Hindlimb muscle (tissue), 1 donor: Measurements from ENCODE around the gene ACOXL. TPM values are rescaled to one million over a fixed set of nuclear protein-coding genes. Genes with fewer than 3 reads are reported as not detected.
"Not testable (repeated sequence)": the region's sequence is repeated elsewhere in the genome, so short reads cannot be mapped to it uniquely, and the experiment has no call there.

Source experiments
- DNase-seq: peaks from one replicate; pipeline ENCODE4 v3.0.0-alpha.2; 2013
- polyA plus RNA-seq: library from polyadenylated mRNA; unstranded; fragments of 120-200 nt; gene quantifications from one replicate; pipeline ENCODE4 v1.2.1, GENCODE V29; 2013; ENCODE audit not compliant: insufficient read length

The ACOXL gene
- polyA plus RNA-seq, 1 donor, result 0.32 TPM

DNA sequence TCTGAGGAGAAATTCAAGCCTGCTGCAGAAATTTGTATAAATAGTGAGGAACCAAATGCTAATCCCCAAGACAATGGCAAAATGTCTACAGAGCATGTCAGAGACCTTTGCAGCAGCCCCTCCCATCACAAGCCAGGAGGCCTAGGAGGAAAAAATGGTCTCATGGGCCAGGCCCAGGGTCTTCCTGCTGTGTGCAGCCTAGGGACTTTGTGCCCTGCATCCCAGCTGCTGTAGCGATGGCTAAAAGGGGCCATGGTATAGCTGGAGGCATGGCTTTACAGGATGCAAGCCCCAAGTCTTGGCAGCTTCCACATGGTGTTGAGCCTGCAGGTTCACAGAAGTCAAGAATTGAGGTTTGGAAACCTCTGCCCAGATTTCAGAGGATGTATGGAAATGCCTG, 197.2 kb downstream of the ACOXL start:
- DNase-seq, result no peak

DNA sequence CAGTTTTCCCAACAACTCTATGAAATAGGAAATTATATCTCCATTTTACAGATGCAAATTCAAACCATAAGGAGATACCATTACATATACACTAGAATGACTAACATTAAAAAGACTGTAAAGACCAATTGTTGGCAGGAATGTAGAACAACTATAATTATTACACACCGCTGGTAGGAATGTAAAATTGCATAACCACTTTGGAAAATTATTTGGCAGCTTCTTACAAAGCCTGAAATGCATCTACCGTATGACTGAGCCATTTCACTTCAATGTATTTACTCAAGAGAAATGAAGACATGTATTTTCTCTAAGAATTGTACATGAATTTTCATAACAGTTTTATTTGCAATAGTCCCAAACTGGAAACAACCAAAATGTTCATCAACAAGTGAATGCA, 199.3 kb downstream of the ACOXL start:
- DNase-seq, result peak; percentile 36

DNA sequence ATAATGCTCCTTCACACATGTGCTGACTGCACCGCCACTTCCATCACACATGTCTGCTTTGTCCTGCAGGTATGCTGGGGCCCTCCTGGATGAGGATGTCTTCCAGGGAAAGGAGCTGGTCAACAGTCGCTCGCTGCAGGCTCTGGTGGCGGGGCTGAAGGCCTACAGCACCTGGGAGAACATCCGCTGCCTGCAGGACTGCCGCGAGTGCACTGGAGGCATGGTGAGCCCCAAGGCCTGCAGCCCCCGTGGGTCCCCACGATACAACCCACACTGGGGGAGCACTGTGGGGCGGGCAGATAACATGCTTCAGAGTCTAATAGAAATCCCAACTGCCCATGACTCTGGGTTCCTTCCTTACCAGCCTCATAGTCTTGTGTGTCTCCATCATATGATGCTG, 201.0 kb downstream of the ACOXL start:
- DNase-seq, result no peak

DNA sequence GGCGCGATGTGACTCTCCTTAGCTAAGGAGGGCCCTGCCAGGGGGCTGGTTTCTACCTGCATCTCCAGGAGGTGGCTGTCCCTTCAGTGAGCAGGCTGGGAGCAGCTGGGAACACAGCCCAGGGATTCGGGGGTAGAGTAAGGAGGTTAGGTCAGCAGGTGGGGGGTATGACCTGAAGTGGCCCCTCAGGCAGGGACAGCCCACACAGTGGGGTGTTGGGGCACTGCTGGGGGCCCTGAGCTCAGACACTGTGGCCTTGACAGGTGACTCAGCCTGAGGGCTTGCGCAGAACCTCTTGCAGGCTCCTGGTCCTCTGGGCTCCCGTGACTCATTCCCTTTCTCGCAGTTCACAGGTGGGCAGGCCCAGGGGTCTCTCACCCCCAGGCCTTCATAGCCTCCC, 202.6 kb downstream of the ACOXL start:
- no peak for DNase-seq

DNA sequence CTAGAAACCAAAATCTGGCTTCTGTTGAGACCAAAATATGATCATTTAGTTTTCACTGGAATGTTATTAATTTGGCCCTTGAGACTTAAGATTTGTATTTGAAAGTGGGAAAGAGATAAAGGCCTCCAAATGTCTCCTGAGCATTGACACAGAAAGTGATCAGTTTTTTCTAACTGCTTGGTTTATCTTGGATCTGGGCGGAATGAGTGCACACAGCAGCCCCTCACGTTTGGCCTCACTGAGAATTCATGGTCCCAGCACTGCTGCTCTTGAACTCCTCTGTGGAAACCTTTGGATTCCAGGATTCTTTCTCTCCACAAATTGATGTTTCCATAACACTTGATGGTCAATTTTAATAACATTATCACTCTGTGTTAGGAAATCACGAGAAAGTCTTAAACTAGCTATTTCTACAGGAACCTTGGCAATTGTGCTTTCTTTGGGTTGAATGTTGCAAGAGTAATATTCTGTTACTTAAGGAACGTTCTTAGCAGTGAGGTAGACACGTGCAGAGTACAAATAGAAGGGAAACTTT, 208.1 kb downstream of the ACOXL start:
- no peak for DNase-seq

DNA sequence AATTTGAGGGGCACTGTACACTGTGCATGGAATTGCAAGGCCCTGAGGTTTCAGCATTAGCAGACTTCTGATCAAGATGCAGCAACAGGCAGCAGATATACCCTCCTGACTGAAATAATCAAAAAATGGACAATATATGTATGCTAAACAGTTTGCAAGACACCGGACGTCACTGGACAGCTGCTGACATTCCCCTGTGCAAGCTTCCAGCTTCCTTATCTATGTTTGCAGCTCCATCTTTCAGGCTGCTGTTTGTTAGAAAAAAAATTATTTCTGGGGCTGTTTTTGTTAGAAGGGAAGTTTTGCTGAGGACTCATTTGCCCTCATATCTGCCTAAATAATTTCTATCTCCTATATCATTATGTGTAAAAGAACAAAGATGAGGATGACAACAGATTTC, 208.9 kb downstream of the ACOXL start:
- DNase-seq, result no peak

DNA sequence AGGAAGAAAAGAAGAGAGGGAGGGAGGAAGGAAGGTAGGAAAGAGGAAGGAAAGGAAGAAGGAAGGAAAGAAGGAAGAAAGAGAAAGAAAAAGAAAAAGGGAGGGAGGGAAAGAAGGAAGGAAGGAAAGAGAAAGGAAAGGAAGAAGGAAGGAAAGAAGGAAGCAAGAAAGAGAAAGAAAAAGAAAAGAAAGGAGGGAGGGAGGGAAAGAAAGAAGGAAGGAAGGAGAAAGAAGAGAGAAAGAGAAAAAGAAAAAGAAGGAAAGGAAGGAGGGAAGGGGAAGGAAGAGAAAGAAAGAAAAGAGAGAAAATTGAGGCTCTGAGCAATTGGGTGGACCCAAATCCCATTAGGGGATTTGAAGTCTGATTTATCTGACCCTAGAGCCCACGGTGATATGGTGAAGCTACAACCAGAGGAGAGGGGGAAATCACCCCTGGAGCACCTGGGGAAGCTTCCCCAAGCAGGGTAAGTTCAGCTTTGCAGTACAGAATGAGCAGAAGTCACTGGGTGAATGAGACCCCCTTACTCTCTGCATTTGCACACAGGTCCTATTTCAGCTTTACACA, 210.8 kb downstream of the ACOXL start:
- DNase-seq, result no peak

DNA sequence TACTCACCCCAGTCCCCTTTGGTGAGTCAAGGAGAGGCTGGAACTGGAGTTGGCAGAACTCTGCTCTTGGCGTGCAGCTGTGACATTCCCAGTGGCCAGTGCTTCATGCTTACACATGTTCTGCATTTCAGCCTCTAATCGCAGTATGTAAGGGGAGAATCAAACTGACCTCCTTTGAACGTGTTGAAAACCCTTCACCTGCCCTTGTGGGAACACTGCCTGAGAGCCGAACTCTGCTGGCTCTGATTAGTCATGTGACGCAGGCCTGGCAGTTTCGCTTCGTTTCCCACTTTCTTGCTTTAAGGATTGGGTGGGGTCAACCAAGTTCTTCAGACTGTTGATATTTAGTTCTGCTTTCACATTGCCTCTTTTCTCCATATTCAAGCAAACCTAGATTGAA, 214.5 kb downstream of the ACOXL start:
- DNase-seq, result peak; percentile 36

DNA sequence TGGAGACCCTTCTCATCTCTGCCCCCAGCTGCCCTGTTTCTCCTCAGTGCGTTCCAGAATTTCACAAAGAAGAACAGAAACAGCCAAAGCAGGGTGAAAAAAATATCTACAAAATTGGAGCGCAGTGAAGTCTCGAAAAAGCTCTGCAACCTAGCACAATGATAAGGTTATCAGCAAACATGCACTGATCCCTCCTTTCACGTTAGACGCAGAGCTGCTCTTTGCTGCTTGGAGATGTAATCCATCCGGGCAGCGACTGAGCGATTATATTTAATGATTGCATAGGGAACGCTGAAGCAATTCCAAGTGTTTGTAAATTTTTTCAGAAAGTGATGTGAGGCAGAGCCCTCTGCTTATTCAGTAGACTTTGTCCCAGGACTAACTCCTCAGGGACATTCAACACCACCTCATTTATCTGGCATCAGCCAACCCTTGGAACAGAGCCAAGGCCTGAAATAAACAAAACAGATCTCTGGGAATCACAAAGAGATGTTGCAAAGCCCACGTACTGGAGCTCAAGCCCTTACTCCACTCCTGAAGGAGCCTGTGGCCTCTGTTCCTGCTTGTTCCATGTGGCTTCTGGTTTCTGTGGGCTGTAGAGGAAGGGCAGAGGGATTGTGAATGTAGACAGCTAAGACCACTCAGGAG, 215.8 kb downstream of the ACOXL start:
- peak; percentile 32 for DNase-seq

DNA sequence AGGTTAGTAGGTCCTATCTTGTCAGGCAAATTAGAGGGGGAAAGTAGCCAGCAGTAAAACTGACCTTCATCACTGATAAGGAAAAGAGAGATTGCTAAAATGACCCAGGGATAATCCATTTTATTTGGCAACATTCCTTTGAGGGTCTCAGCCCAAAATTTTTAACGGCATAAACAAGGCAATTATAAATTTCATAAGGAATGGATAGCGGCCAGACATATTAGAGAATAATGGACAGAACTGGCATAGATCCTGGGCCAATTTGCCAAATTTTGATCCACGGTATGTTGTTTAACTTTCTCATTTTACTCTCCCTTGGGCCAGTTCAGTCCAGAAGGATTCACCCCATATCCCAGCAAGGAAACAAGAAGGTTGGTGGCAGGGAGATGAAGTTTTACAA, 217.9 kb downstream of the ACOXL start:
- DNase-seq, result no peak

DNA sequence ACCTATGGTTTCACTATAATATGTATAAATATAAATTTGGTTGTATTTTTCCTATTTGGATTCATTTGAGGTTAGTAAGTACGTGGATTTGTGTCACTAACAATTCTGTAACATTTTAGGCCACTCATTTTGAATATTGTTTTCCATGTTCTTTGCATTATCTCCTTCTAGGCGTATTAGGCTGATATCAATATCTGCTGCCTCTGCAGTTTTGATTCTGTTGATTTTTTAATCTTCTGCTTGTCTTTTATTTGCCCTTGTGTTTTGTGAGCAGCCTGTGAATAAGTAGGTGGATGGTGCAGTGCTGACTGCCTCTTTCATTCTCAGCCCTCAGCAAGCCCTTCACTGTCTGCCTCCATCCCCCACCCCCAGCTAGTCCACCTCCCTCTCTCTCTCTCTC, 222.7 kb downstream of the ACOXL start:
- no peak for DNase-seq

DNA sequence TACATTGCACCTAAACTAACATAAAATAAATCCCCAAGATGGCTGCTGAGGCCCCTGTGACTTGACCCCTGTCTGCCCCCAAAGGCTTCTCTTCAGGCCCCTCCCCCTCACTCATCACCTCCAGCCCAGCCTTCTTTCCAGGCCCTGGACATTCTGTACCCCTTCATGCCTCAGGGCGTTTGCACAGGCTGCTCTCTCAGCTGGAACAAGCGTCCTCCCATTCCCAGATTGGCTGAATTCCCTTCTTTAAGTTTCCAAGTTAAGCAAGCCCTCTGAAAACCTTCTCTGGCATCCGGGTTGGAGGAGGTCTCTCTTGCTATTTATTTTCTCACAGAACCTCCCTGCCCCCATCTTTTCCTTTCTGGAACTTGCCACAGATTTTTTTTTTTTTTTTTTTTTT, 223.2 kb downstream of the ACOXL start:
- DNase-seq, result no peak

DNA sequence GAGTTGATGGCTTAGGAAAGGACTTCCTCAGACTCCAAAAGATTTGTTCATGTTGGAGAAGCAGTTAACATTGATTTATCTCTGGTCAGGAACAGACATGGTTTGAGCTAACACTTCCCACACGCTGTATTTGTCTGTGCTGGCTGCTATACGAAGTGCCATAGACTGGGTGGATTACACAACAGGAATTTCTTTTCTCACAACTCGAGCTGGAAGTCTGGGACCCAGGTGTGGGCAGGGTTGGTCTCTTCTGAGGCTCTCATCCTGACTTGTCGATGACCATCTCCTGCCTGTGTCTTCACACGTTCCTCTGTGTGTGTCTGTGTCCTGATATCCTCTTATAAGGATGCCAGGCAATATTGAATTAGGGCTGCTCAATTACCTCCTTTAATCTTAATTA, 224.9 kb downstream of the ACOXL start:
- DNase-seq, result no peak

DNA sequence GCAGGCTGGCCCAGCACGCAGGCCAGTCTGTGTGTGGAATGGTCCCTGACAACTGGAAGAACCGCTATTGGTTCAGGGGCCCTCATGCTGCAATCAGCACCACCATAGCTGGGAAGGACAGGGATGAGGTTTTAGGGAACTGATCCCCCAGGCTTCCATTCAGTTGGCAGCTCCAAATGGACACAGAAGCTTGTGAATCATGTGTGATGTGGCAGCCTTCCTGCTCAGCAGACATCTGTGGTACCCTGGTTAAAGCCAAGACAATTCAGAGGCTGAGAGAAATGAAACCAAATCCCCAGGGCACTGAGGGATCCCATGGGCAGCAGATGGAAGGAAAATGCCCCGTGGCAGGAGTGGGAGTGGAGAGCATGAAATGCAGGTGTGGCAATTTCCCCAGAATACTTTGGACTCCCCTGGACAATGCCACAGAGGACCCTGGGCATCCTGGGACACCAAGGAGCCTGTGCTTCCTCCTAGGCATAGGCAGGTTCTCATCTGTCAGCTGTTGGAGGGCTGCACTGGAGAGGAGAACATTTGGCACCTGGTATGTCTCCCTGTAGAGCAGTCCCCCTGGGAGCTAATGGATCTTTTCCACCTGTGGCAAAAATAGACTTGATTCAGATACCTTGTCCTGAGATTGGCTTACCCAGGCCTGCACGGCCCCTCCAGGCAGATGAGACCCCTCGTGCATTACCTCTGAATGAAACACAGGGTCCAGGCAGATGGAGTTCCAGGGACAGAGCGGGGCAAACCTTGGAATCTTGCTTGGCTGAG, 226.2 kb downstream of the ACOXL start:
- DNase-seq, result no peak

DNA sequence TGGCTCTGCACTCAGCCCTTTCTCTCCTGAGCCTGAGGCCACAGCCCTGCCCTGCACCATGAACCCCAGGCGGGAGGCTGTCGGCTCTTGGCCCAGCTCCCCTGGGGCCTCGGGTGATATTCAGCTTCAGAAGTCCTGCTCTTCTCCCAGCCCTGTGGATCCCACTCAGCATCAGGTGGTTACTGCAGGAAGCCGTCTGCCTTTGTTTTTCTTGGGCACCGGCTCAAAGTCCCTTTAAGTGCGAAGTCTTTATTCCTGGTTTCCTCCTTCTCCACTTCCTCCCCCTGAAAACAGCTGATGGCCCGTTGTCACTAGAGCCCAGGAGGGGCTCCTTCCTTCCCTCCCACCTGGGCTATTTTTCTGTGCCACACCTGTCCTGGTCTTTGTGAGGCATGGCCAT, 226.8 kb downstream of the ACOXL start:
- no peak for DNase-seq

DNA sequence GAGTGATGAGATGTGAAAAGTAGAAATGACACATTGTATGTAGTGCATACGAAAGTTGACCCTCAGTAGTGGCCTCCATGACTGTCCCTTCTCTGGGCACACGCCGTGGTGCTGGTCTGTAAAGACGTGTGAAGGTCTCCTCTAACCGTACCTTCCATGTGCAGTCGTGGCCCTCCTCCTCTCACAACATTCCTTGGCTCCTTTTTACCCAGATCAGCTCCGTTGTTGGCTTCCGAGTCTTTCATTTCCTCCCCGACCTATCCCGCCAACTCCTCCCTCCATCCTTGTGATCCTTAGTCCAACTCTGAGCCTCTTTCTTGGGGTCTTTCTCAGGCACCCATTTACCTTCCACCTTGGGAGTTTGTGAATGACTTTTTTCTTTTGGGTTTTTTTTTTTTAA, 227.9 kb downstream of the ACOXL start:
- no peak for DNase-seq

DNA sequence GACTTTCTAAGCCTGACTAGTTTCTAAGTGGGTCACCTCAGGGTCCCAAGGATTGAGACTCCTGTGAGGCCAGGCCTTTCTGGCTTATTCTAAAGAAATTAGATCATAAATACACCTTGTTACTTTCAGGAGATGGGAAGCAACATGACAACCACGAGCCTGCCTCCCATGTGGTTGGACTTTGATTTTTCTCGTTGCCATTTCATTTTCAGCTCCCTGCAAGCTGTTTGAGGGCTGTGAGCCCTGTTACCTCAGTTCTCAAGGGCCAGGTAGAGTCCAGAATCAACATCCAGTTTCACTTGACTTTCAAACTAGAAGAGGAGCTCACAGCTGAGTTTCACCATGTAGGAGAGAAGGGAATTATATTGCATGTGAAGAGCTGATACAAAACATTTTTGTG, 228.6 kb downstream of the ACOXL start:
- no peak for DNase-seq

DNA sequence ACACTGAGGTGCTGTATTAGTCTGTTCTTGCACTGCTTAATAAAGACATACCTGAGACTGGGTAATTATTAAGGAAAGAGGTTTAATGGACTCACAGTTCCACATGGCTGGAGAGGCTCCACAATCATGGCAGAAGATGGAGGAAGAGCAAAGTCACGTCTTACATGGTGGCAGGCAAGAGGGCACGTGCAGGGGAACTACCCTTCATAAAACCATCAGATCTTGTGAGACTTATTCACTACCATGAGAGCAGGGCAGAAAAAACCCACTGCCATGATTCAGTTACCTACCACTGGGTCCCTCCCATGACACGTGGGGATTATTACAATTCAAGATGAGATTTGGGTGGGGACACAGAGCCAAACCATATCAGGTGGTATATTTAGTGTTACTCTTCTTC, 229.3 kb downstream of the ACOXL start:
- DNase-seq, result not testable (repeated sequence)

DNA sequence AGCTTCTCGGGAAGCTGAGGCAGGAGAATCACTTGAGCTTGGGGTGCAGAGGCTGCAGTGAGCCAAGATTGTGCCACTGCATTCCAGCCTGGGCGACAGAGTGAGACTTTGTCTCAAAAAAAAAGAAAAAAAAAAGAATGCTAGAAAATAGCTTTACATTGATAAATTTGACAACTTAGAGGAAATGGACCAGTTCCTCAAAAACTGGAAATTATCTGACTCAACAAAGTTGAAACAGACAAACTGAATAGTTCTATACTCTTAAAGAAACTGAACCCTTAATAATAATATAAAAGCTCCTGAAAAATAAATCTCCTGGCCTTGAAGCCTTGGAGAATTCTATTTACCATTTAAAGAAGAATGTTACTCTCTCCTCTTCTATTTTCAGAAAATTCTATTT, 237.3 kb downstream of the ACOXL start:
- DNase-seq, result no peak

DNA sequence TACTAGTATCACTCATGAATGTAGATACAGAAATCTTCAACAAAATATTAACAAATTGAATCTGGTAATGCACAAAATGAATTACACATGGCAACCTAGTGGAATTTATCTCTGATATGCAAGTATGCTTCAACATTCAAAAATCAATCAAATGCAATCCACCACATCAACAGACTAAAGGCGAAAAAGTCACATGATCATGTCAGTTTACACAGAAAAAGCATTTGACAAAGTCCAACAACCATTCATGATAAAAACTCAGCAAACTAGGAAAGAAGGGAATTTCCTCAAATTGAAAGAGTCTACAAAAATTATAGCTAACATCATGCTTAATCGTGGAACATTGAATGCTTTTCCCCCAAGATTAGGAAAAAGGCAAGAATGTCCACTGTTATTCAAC, 237.8 kb downstream of the ACOXL start:
- no peak for DNase-seq

DNA sequence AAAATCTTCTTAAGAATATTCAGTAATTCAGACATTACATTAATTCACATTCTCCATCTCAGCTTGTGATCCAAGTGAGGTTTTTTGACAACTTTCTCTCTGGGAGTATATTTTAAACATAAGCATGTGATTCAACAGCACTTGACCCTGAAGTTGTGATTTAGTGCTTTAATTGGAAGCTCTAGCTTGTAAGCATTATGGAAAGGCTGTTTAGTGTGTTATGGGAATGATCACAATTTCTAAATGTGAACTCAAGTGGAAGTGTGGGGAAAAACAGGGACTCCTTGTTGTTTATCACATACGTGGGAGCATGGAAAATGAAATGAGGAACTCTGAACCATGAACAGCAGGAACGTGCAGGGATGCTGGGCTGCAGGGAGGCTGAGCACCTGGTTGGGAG, 239.4 kb downstream of the ACOXL start:
- no peak for DNase-seq

DNA sequence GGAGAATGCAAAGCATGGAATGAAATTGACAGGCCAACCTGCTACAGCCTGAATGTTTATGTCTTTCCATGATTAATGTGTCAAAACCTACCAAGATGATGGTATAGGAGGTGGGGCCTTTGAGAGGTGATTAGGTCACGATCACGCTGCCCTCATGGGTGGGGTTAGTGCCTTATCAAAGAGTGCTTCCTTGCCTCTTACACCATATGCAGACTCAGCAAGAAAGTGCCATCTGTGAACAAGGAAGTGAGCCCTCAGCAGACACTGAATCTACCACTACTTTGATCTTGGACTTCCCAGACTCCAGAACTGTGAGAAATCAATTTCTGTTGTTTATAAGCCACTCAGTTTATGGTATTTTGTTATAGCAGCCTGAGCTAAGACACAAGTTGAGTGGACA, 240.9 kb downstream of the ACOXL start:
- DNase-seq, result no peak

DNA sequence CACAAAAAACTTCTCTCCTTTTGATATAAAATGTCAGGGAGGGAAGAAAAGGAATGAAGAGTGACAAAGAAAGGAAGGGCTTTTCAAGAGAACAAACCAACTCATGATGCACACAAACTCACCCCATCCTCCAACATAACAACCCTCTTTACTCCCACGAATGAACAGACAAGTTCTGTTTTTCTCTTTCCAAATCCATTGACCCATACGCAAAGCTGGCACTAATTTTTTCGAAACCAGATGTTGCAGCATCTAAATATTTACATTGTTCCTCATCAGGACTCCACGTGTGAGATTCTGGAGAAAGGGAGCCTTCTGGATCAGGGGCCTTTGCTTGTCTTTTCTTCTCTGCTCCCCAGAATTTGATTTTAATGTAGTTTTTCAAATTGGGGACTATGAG, 245.0 kb downstream of the ACOXL start:
- DNase-seq, result no peak

DNA sequence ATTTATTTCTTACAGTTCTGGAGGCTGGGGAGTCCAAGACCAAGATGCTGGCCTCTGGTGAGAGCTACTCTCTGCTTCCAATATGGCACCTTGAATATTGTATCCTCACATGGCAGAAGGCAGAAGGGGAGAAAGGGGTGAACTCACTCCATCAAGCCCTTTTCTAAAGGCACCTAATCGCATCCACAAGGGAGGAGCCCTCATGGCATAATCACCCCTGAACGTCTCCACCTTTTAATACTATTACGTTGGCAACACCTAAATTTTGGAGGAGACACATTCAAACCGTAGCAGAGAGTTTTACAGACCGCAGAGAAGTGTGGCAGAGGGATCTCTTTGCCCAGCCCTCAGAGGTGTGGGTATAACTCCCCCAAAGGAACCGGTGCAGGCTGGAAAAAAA, 245.8 kb downstream of the ACOXL start:
- DNase-seq, result no peak
